Activated CD4-positive, CD25-positive, alpha-beta regulatory T cell treated with anti-CD3 and anti-CD28 coated beads, Interleukin-2, amount 50 U/mL, for 16 hours (primary cell): ENCODE data around the gene POC1B.

Source experiments
- DNase-seq: peaks from one replicate; pipeline ENCODE4 v3.0.0-alpha.2; 2020; ENCODE audit warnings: low read depth, low spot score

The POC1B gene

GRCh38 chr12:89525824-89526770, at the start of gene POC1B:
Gene POC1B, minus strand, starts transcription at chr12:89526047. Its CDS starts 152 bp downstream, at chr12:89525895.
- DNase-seq, result peak; percentile 19

DNA sequence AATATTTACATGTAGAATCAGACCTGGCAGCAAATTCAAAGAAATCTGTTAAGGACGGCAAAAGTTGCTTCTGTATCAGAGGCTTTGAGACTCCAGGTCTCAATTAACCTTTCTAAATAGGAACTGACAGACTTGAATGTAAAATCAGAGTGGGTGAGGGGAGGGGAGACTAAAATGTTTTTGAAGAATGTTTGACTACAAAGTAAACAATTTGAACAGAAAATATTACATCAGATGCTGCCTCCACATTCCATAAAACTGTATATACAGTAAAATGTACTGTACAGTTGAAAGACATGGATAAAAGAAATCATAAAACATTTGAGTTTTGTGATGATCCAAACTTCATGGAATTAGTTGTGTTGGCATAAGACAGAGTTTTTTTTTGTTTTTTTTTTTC, 49.5 kb upstream of the POC1B start:
- no peak for DNase-seq

- DNase-seq, result no peak
Measured at GRCh38 chr12:89574736-89575208, 48.9 kb upstream of the POC1B start.

DNA sequence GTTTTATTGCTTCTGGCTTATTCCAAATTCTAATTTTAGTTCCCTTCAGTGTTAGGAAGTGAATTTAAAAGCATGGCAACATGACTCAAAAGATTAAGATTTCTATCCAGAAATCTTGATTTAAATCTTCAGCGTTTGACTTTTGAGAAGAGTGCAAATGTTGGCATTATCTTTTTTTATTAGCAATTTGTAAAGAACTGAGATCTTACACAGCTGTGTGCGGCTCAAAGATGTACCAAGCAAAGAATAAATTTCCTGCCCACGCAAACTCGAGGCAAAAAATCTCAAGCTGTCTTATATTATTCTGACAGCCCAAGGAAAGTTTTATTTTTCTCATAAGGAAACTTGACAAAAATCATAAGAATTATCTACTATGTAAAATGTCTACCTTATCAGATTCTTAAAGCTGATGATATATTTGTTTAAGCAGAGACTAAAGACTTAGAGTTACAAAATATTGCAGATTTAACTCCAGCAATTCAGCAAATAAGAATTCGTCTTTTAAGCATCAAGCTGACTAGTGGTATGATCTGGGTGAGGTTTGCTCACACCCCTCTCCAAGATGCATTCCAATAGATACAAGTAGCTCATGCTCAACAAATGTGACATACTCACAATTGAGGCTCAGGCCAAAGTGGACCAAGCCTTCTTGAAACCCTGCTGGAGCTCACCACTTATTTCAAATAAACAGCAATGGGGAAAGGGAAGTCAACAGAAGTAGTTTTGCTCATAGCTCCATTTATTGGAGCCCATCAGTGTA, 47.4 kb upstream of the POC1B start:
- DNase-seq, result no peak

- no peak for DNase-seq
Measured at GRCh38 chr12:89571491-89572195, 45.8 kb upstream of the POC1B start.

GRCh38 chr12:89568484-89568883, 42.6 kb upstream of the POC1B start:
- no peak for DNase-seq

DNA sequence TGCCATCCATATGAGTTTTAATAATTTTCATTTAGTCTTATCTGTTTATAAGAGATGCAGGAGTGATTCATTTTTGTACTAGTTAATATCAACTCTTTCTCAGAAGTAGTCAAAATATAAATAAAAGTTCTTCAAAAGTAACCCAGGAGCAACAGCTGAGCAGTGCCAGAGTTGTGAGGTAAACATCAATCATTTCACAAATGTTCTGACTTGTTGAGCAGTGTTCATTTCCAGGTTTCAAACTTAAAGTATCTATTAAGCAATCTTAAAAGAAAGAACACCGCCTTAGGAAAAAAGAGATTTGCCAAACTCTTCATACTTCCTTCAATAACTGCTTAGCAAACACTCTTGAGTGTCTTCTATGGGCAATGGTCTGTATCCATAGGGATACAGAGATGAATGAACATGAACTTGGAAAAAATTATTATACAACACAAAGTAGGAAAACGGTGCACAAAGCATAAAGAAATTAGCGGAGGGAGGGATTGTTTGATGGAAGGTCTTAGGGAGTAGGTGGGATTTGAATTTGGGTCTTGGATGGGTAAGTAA, 41.9 kb upstream of the POC1B start:
- no peak for DNase-seq

DNA sequence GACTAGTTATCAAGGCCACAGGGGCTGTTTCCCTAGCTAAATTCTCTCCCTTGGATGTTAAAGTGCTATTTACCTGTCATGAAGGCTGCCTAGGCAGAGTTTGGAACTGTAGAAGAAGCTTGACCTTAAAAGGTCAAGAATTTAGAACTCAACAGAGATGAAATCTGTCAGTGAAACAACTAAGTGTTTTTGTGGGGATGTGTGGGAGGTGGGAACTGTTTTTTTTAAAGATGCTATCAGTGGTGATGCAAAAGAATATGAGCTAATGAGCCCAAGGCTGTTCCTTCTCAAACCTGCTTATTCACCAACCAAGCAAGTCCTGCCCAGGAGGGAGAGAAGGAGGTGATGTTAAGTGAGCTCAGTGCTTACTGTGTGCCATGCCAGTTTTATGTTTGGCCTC, 40.8 kb upstream of the POC1B start:
- DNase-seq, result no peak

DNA sequence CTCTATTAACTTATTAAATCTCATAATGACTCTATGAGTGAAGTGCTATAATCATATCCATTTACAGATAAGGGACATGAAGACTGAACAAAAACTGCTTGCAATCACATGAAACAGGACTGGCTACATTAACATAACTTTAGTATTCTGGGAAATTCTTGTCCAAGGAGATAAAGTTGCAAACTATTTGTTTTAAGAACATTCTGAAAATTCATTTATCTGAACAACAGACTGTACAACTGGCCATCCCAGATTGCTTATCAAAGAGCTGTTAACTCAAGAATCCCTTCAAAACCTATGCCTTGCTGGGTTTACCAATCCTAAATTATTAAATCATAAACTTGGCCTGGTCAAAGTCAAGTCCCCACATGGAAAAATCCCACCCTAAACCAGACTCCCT, 39.2 kb upstream of the POC1B start:
- DNase-seq, result no peak

DNA sequence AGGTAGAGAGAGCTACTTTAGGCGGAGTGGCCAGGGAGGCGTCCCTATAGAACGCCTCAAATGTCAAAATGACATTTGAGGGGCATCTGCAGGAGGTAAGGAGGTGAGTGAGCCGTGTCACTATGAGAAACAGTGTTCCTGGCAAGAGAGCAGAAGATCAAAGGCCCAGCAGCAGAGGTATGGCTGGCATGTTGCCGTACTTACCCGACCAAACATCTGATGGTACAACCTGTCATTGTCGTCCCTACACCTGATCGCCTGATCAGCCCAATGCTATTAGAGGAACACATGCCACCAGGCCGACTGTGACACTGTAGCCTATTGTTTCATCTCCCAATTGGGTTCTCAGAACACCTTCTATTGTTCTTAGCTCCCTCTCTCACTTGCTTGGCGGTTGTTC, 33.9 kb upstream of the POC1B start:
- DNase-seq, result no peak

- DNase-seq, result no peak
Measured at GRCh38 chr12:89556976-89557375, 31.1 kb upstream of the POC1B start.

GRCh38 chr12:89552376-89552775, 26.5 kb upstream of the POC1B start:
- DNase-seq, result no peak

DNA sequence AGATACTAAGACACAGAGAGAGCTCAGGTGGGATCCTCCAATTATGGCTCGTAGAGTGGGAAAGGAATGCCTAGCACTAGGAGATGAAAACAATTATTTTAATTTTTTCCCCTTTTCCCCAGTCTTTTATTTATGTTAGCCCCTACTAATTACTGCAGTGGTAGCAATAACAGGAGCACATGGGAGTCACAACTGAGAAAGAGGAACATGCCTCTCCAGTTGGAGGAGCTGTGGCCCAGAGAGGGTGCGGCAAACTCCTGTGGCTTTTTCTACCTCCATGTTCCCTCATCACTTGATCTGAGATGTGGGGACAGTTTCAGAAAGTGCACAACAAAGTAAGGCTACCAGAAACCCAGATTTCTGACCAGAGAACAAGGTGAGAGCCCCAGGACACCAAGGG, 25.9 kb upstream of the POC1B start:
- no peak for DNase-seq

GRCh38 chr12:89547101-89547500, 21.3 kb upstream of the POC1B start:
- DNase-seq, result no peak

- no peak for DNase-seq
Measured at GRCh38 chr12:89546151-89546550, 20.3 kb upstream of the POC1B start.

GRCh38 chr12:89544681-89545184, 18.9 kb upstream of the POC1B start:
- DNase-seq, result no peak

DNA sequence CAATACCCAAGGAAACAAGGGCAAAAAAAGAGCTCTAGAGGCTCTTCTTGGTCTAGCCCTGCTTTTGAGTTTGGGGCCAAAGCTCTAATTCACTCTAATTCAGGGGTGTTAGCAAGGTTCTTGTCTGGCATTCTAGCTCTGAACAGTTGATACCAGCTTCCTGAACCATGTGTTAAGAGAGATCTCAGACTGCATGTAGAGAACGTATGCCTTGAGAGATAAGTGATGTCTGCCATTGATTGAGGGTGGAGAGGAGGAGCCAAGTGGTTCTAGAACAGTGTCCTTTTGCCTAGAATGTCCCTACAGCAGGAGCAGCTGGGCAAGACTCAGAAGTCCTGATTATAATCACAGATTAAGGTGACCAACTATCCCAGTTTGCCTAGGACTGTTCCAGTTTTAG, 18.2 kb upstream of the POC1B start:
- DNase-seq, result no peak

DNA sequence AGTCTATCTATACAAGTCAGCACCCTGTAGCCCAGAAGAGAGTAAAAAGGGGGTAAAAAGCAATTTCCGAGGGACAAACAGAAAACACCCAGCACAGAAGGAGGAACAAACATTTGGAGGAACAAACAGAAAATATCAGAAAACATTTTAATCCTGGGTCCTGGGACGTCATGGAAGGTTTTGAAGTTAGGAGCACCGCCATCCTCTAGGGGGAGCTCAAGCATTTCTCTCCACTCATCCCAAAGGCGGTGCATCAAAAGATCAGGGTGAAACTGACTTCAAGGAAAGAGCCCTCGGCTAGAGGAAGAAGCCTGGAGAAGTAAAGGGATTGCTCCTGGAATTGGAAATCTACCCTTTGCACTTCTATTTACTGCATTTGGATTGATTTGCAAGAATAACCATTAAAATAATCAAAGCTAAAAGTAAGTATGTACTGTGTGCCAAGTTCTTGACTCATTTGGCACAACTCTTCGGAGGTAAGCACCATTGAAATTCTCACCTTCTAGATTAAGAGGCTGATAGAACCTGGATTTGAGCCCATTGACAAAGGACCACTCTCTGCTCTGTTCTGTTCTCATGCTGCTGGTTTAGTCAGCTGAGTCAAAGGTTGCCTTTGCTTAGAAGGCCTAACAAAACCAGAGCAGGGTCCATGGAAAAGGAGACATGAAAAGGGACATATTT, 17.2 kb upstream of the POC1B start:
- DNase-seq, result peak; percentile 36

DNA sequence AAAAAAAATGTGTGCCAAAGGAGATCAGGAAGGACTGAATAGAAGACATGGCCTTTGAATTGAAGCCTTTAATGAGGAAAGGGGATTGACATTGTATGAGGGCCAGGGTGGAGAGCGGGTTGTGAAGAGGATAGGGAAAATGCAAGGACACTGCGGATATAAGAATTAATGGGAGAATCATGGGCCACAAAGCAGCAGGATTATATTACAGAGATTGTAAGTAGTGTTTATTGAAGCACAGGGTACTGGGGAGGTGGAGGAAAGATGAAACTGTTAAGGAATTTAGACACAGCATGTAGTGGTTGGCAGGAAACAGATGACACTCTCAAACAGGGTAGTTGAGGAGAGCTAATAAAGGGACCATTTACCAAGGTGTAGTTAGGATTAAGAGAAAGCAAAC, 16.4 kb upstream of the POC1B start:
- no peak for DNase-seq

DNA sequence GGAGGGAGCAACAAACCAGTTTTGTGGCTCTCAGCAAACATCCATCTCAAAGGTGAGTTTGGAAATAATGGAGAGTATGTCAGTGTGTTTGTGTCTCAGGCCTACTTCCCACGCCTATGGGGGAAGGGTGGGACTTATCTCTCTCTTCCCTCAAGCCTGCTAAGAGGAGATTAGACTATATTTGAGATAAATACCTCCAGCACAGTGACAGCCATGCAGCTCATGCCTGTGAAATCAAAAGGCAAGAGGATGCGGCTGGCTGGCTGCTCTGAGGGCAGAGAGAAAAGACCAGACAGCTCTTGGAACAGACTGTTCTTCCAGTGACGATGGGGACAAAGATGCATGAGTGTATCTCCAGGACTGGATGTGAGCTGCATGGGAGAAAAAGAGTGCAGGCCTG, 14.7 kb upstream of the POC1B start:
- no peak for DNase-seq
